ENCODE data around the gene LRRC37B.
"Not testable (repeated sequence)": the region's sequence is repeated elsewhere in the genome, so short reads cannot be mapped to it uniquely, and the experiment has no call there.

LRRC37B gene

DNA sequence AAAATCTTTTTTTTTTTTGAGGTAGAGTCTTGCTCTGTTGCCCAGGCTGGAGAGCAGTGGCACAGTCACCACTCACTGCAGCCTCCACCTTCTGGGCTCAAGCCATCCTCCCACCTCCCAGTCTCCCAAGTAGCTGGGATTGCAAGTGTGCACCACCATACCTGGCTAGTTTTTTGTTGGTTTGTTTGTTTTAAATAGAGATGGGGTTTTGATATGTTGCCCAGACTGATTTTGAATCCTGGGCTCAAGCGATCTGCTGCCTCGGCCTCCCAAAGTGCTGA is 2.0 kb downstream of the LRRC37B start:
- no peak for TF ChIP-seq CTCF (IDR thresholded peaks at IDR 0.05; ENCODE audit: insufficient read depth, low read depth, low read length, missing control alignments)
- peak overlapping the region; percentile 63 for H3K4me3 ChIP-seq (ENCODE audit: low read length)

DNA sequence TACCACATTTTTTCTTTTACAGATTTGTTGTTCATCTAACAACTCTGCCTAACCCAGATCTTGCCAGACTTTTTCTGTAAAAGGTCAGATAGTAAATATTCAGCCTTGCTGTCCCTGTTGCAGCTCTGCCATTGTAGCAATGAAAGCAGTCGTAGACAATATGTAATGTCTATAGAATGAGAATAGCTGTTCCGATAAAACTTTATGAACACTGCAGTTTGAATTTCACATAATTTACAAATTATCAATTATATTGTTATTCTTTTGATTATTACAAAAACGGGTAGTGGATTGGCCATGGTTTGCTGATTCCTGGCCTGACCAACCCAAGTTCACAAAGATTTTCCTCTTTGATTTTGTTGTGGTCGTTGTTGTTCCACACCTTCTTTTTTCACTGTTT is 2.9 kb downstream of the LRRC37B start:
- no peak for TF ChIP-seq CTCF (IDR thresholded peaks at IDR 0.05; ENCODE audit: insufficient read depth, low read depth, low read length, missing control alignments)
- DNase-seq (ENCODE audit: low read depth) = no peak
- no peak overlapping the region for H3K4me3 ChIP-seq (ENCODE audit: low read length)

More for the DNA sequence above, 2.0 kb downstream of the LRRC37B start:
- DNase-seq (ENCODE audit: low read depth) = no peak

DNA sequence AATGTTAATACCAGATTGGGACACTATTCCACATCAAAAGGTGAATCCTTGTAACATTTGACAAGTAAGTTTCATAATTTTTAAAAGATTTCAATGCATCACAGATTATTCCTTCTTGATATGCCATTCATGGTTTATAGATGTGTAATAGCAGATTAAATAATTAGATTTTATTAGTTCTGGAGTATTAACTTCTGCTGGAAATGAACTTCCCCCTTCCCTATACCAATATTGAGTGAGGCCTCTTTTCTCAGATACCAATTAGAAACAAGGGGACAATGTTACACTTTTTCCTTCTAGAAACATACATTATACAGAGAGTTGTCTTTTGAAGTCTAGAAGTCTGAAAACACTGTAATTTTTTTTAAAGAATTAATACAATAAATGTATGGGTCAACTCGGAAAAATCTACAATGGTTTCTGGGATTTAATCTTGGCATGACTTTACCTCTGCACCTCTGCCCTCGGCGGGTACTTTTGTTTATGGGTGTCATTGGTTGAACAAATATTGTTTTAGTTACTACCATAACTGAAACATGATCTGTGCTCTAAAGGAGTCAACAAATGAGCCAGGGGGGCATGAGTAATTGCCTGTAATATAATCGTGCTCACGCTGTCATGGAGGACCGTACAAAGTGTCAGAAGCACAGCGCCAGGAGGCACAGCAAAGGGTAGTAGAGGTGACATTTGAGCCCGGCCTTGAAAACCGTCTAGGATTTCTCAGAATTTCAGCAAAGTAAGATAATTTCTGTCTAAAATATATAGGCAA is 8.2 kb downstream of the LRRC37B start:
- DNase-seq (ENCODE audit: low read depth) = peak; percentile 82
- TF ChIP-seq CTCF (IDR thresholded peaks at IDR 0.05; ENCODE audit: insufficient read depth, low read depth, low read length, missing control alignments) = no peak
- H3K4me3 ChIP-seq (ENCODE audit: low read length) = no peak overlapping the region

GRCh38 chr17:32016231-32016630 is 9.0 kb downstream of the LRRC37B start:
- TF ChIP-seq CTCF (IDR thresholded peaks at IDR 0.05; ENCODE audit: insufficient read depth, low read depth, low read length, missing control alignments) = no peak
- H3K4me3 ChIP-seq (ENCODE audit: low read length) = no peak overlapping the region
- no peak for DNase-seq (ENCODE audit: low read depth)

- no peak for TF ChIP-seq CTCF (IDR thresholded peaks at IDR 0.05; ENCODE audit: insufficient read depth, low read depth, low read length, missing control alignments)
- peak; percentile 45 for DNase-seq (ENCODE audit: low read depth)
- H3K4me3 ChIP-seq (ENCODE audit: low read length) = no peak overlapping the region
These were observed 12.0 kb downstream of the LRRC37B start for GRCh38 chr17:32019228-32019627.

DNA sequence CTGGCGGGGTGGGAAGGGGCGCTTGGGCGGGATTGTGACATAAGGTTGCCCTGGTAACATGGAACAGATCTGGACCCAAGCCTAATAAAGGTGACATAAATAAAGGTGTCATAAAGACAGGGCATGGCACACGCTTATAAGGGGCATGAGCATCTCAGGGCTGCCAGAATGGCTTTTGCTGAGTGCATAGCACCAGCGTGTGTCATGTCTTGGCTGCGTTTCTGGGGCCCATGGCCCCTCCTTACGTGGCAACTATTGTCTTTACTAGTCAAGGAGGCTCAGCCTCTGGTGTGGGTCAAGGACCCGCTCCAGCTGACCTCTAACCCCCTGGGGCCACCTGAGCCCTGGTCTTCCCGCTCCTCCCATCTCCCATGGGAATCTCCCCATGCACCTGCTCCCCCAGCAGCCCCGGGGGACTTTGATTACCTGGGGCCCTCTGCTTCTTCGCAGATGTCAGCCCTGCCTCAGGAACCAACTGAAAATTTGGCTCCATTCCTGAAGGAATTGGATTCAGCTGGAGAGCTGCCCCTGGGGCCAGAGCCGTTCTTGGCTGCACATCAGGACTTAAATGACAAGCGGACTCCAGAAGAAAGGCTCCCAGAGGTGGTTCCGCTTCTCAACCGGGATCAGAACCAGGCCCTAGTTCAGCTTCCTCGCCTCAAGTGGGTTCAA is 13.9 kb downstream of the LRRC37B start:
- H3K4me3 ChIP-seq (ENCODE audit: low read length) = no peak overlapping the region
- no peak for DNase-seq (ENCODE audit: low read depth)
- no peak for TF ChIP-seq CTCF (IDR thresholded peaks at IDR 0.05; ENCODE audit: insufficient read depth, low read depth, low read length, missing control alignments)

- H3K4me3 ChIP-seq (ENCODE audit: low read length) = no peak overlapping the region
- TF ChIP-seq CTCF (IDR thresholded peaks at IDR 0.05; ENCODE audit: insufficient read depth, low read depth, low read length, missing control alignments) = no peak
- no peak for DNase-seq (ENCODE audit: low read depth)
These were observed 14.4 kb downstream of the LRRC37B start for GRCh38 chr17:32021615-32021955.

DNA sequence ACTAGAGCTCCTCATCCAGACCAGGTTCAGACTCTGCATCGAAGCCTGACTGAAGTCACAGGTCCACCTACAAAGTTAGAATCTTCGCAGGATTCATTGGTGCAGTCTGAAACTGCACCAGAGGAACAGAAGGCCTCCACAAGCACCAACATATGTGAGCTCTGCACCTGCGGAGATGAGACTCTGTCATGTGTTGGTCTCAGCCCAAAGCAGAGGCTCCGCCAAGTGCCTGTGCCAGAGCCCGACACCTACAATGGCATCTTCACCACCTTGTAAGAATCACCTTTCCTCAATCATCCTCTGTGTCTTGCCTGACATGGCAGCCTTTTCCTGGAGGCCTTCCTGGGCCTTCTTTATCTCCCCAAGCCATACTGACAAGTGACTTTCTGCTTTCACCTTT is 15.4 kb downstream of the LRRC37B start:
- DNase-seq (ENCODE audit: low read depth); H3K4me3 ChIP-seq (ENCODE audit: low read length): not testable (repeated sequence)

DNA sequence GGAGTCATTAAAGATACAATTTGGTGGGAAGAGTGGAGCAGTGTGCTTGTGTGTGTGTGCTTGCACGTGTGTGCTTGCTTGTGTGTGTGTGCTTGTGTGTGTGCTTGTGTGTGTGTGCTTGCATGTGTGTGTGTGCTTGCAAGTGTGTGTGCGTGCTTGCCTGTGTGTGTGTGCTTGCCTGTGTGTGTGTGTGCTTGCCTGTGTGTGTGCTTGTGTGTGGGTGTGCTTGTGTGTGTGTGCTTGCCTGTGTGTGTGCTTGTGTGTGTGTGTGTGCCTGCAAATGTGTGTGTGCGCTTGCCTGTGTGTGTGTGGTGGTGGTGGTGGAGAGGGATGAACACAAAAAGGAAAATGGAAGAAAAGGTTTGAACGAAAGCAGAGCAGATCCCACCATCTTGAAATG is 20.1 kb downstream of the LRRC37B start:
- not testable (repeated sequence) for DNase-seq (ENCODE audit: low read depth); H3K4me3 ChIP-seq (ENCODE audit: low read length)

Measured in epithelial cell of esophagus (primary cell).